Measurements from ENCODE around the gene KLHL40. TPM values are rescaled to one million over a fixed set of nuclear protein-coding genes. Genes with fewer than 3 reads are reported as not detected.

Gene KLHL40
- polyA plus RNA-seq, 1 donor (not counting 4 experiments of a cell fraction or from before 2014, with no cell fraction given), result not detected

DNA sequence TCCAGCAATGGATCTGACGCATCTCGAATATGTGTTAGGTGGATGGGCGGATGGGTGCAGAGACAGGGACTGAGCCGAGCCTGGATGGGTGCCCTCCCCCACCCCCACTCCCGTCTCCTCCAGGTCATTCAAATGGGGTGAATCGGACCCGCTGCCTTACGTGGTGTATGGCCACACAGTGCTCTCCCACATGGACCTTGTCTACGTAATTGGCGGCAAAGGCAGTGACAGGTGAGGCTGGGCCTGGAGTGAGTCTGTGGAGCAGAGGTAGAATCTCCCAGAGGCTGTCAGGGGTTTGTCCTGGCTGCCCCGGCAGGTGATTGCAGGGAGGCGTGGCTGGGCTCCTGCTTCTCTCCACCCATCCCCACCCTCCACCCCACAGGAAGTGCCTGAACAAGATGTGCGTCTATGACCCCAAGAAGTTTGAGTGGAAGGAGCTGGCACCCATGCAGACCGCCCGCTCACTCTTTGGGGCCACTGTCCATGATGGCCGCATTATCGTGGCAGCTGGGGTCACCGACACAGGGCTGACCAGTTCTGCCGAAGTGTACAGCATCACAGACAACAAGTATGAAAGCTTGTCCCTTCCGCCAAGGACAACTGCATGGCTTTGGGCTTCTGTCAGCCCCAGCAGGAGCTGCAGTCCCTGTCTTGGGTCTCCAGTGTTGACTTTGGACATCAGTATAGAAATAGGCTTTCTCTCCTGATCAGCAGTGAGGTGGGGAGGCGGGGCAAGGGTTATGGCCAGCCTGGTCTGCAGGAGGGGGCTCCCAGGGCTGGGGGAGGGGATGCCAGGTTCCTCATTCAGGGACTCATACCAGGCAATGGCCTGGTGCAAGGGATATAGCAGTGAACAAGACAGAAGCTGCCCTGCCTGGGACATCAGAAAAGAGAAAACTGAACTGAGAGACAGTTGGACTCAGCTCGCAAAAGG lies 3.4 kb downstream of the KLHL40 start:
- Histone ChIP-seq H2AFZ (ENCODE audit: control insufficient read depth, low read length) (no peak overlapping the region), H3K27me3 (ENCODE audit: control insufficient read depth, extremely low read depth, insufficient read depth, low read length) (peaks cover 21% of the 10 kb centered on the region), H3K9ac (ENCODE audit: control insufficient read depth, extremely low read depth, insufficient read depth, low read length) (no peak overlapping the region), H3K4me3 (ENCODE audit: control insufficient read depth in 2 of 3, extremely low read depth in 1 of 3, insufficient read depth in 2 of 3, low read depth in 1 of 3, low read length in 3 of 3) (no peak overlapping the region), H3K27ac (ENCODE audit: control insufficient read depth, insufficient read depth, low read length) (no peak overlapping the region), H4K20me1 (ENCODE audit: control insufficient read depth, extremely low read depth, insufficient read depth, low read length) (no peaks in the 10 kb centered on the region), H3K4me2 (ENCODE audit: control insufficient read depth, extremely low read depth, insufficient read depth, low read depth, low read length) (no peak overlapping the region), H3K36me3 (ENCODE audit: control insufficient read depth in 2 of 2, extremely low read depth in 1 of 2, insufficient read depth in 2 of 2, low read length in 2 of 2) (no peaks in the 10 kb centered on the region), H3K79me2 (ENCODE audit: control insufficient read depth, insufficient read depth, low read length) (no peaks in the 10 kb centered on the region), H3K9me1 (ENCODE audit: control insufficient read depth, extremely low read depth, insufficient read depth, low read length) (no peaks in the 10 kb centered on the region), H3K9me3 (ENCODE audit: control insufficient read depth, low read depth, low read length) (no peaks in the 10 kb centered on the region), H3K4me1 (ENCODE audit: control insufficient read depth, extremely low read depth, insufficient read depth, low read length) (peaks cover 6% of the 10 kb centered on the region)
- no peak for FAIRE-seq
- TF ChIP-seq EZH2 (IDR thresholded peaks at IDR 0.05; ENCODE audit: low read length) (no peak), CTCF (optimal IDR thresholded peaks at IDR 0.05 in 1 of 3, IDR thresholded peaks at IDR 0.05 in 1 of 3, conservative IDR thresholded peaks at IDR 0.05 in 1 of 3; ENCODE audit: extremely low read depth in 1 of 3, insufficient read depth in 2 of 3, low read length in 3 of 3) (no peak)
- dilution Hi-C loops (cut with MboI; ENCODE audit: extremely low pct_ligation_motif_present, low sequenced_read_pairs), result no loop called here
- no peak for DNase-seq (ENCODE audit: low read depth, low spot score)

GRCh38 chr3:42689421-42690014 lies 4.2 kb downstream of the KLHL40 start:
- no peak for FAIRE-seq
- H3K27ac ChIP-seq (ENCODE audit: control insufficient read depth, insufficient read depth, low read length), result no peak overlapping the region
- dilution Hi-C loops (cut with MboI; ENCODE audit: extremely low pct_ligation_motif_present, low sequenced_read_pairs), result no loop called here
- no peak overlapping the region for H3K4me2 ChIP-seq (ENCODE audit: control insufficient read depth, extremely low read depth, insufficient read depth, low read depth, low read length)
- H3K27me3 ChIP-seq (ENCODE audit: control insufficient read depth, extremely low read depth, insufficient read depth, low read length), result peaks cover 21% of the 10 kb centered on the region
- no peak overlapping the region for H2AFZ ChIP-seq (ENCODE audit: control insufficient read depth, low read length)
- no peaks in the 10 kb centered on the region for H3K9me3 ChIP-seq (ENCODE audit: control insufficient read depth, low read depth, low read length)
- H3K79me2 ChIP-seq (ENCODE audit: control insufficient read depth, insufficient read depth, low read length), result no peaks in the 10 kb centered on the region
- H3K4me3 ChIP-seq (ENCODE audit: control insufficient read depth in 2 of 3, extremely low read depth in 1 of 3, insufficient read depth in 2 of 3, low read depth in 1 of 3, low read length in 3 of 3), result no peak overlapping the region
- no peaks in the 10 kb centered on the region for H3K36me3 ChIP-seq (ENCODE audit: control insufficient read depth in 2 of 2, extremely low read depth in 1 of 2, insufficient read depth in 2 of 2, low read length in 2 of 2)
- peaks cover 2% of the 10 kb centered on the region for H3K4me1 ChIP-seq (ENCODE audit: control insufficient read depth, extremely low read depth, insufficient read depth, low read length)
- no peaks in the 10 kb centered on the region for H4K20me1 ChIP-seq (ENCODE audit: control insufficient read depth, extremely low read depth, insufficient read depth, low read length)
- TF ChIP-seq EZH2 (IDR thresholded peaks at IDR 0.05; ENCODE audit: low read length) (no peak), CTCF (optimal IDR thresholded peaks at IDR 0.05 in 1 of 3, IDR thresholded peaks at IDR 0.05 in 1 of 3, conservative IDR thresholded peaks at IDR 0.05 in 1 of 3; ENCODE audit: extremely low read depth in 1 of 3, insufficient read depth in 2 of 3, low read length in 3 of 3) (no peak)
- no peak for DNase-seq (ENCODE audit: low read depth, low spot score)
- H3K9ac ChIP-seq (ENCODE audit: control insufficient read depth, extremely low read depth, insufficient read depth, low read length), result no peak overlapping the region
- no peaks in the 10 kb centered on the region for H3K9me1 ChIP-seq (ENCODE audit: control insufficient read depth, extremely low read depth, insufficient read depth, low read length)
